ENCODE results near the gene KRT13.

- TF ChIP-seq CTCF (conservative IDR thresholded peaks at IDR 0.05; ENCODE audit: low read depth, low read length) (no peak), EZH2phosphoT487 (IDR thresholded peaks at IDR 0.05; ENCODE audit: borderline replicate concordance, low read length) (no peak)
Measured at GRCh38 chr17:41483531-41483930, 21.9 kb downstream of the KRT13 start.

All from PC-3 (cell line).